GM12878 (cell line): ENCODE results near the gene RPA3. TPM values are rescaled to one million over a fixed set of nuclear protein-coding genes. Genes with fewer than 3 reads are reported as not detected.
A peak's percentile ranks its signal among the peaks of the same experiment; 100 is the strongest.

Experiments used
- ATAC-seq: fragments of 200-7000 bp; cut with Tn5 transposase; 3 replicates; pipeline ENCODE4 v1.9.1; 2020; ENCODE audit warnings: mild to moderate bottlenecking, moderate library complexity
- BruUV-seq: library from RNA; stranded (reverse); fragments of 400-500 nt; replicated peaks from 2 replicates; lab custom pipeline; 2021; lab: Mats Ljungman, UMichigan
- CTCF ChIA-PET: fragments of 300-600 bp; sonication (Branson Sonifier 250); formaldehyde crosslinking; extraction: SDS; loops from one replicate; lab custom pipeline; 2021; ENCODE audit warnings: inconsistent platforms; lab: Yijun Ruan, JAX
- POLR2A ChIA-PET: fragments of 350-600 bp; formaldehyde crosslinking; extraction: SDS; loops from one replicate; lab custom pipeline; 2021; ENCODE audit warnings: inconsistent platforms; lab: Charles Lee
- RAD21 ChIA-PET: fragments of 300-600 bp; sonication (Branson Sonifier 250); formaldehyde crosslinking; loops from one replicate; lab custom pipeline; 2023; ENCODE audit warnings: antibody characterized with exemption; ENCODE audit not compliant: unreplicated experiment; lab: Charles Lee
- SMC1A ChIA-PET: fragments of 300-600 bp; sonication (Branson Sonifier 250); formaldehyde crosslinking; loops from one replicate; lab custom pipeline; 2023; ENCODE audit not compliant: unreplicated experiment, uncharacterized antibody; lab: Charles Lee
- DNase-seq: peaks from one replicate; pipeline ENCODE4 v3.0.0-alpha.2; 2011; ENCODE audit warnings: low read depth, low spot score
- FAIRE-seq: peaks from 3 replicates; lab custom pipeline; 2011; peaks lifted over from hg19 to GRCh38; lab: Jason Lieb, UNC
- H2AFZ ChIP-seq: 2 replicates; pipeline ENCODE4 v1.6.0; 2011; ENCODE audit warnings: low read depth, low read length, control low read depth; ENCODE audit not compliant: control insufficient read depth
- H3K27ac ChIP-seq: 2 replicates; pipeline ENCODE4 v1.5.1; 2011; ENCODE audit warnings: control low read depth; ENCODE audit not compliant: control insufficient read depth, insufficient read depth
- H3K27me3 ChIP-seq, 2 experiments: replicated peaks in 1 of 2; 2 replicates each; pipeline versions ENCODE4 v1.6.0 to v1.6.1; 2011; ENCODE audit warnings: low read length in 1 of 2; ENCODE audit not compliant: control insufficient read depth in 2 of 2, insufficient read depth in 2 of 2
- H3K36me3 ChIP-seq, 2 experiments: 2 replicates each; pipeline ENCODE4 v1.5.1; 2011; ENCODE audit warnings: low read length in 1 of 2; ENCODE audit not compliant: control insufficient read depth in 2 of 2, insufficient read depth in 2 of 2
- H3K4me1 ChIP-seq: 2 replicates; pipeline ENCODE4 v1.6.1; 2011; ENCODE audit warnings: mild to moderate bottlenecking, low read length, moderate library complexity, mixed read lengths; ENCODE audit not compliant: control insufficient read depth, insufficient read depth
- H3K4me2 ChIP-seq: 2 replicates; pipeline ENCODE4 v1.6.0; 2011; ENCODE audit warnings: control low read depth; ENCODE audit not compliant: control insufficient read depth, insufficient read depth
- H3K4me3 ChIP-seq: fragments of 200-600 bp; sonication (generic); 2 replicates; pipeline ENCODE4 v1.5.1; 2016
- H3K79me2 ChIP-seq: 2 replicates; pipeline ENCODE4 v1.6.0; 2011; ENCODE audit warnings: low read length; ENCODE audit not compliant: control insufficient read depth, insufficient read depth
- H3K9ac ChIP-seq: 2 replicates; pipeline ENCODE4 v1.8.0; 2011; ENCODE audit warnings: low read length, control low read depth, mixed read lengths; ENCODE audit not compliant: control insufficient read depth, insufficient read depth
- H3K9me3 ChIP-seq: replicated peaks from 3 replicates; pipeline ENCODE4 v1.5.1; 2011; ENCODE audit warnings: mild to moderate bottlenecking, low read length; ENCODE audit not compliant: control insufficient read depth, insufficient read depth
- H4K20me1 ChIP-seq: 2 replicates; pipeline ENCODE4 v1.6.0; 2011; ENCODE audit not compliant: control insufficient read depth, insufficient read depth
- ATF7 ChIP-seq: fragments of 450-650 bp; IDR thresholded peaks from 2 replicates; pipeline ENCODE4 v1.6.1; 2016; ENCODE audit warnings: low read depth, mild to moderate bottlenecking
- CHD2 ChIP-seq: IDR thresholded peaks from 2 replicates; pipeline ENCODE4 v1.6.1; 2011; ENCODE audit warnings: low read depth, low read length, improper control_type of control experiment, borderline replicate concordance
- EP300 ChIP-seq, 2 experiments: fragments of 150-350 bp in 1 of 2; IDR thresholded peaks; 2 replicates each; pipeline ENCODE4 v1.6.1; 2011 to 2012; ENCODE audit warnings: low read depth in 2 of 2, low read length in 2 of 2, borderline replicate concordance in 1 of 2, improper control_type of control experiment in 1 of 2, inconsistent platforms in 1 of 2; ENCODE audit not compliant: control insufficient read depth in 1 of 2
- PAX8 ChIP-seq: fragments of 450-650 bp; IDR thresholded peaks from 2 replicates; pipeline ENCODE4 v1.6.1; 2017; ENCODE audit warnings: mild to moderate bottlenecking, moderate library complexity
- RUNX3 ChIP-seq: IDR thresholded peaks from 2 replicates; pipeline ENCODE4 v1.6.1; 2012; ENCODE audit warnings: low read length, inconsistent platforms
- SIX5 ChIP-seq: IDR thresholded peaks from 2 replicates; pipeline ENCODE4 v1.6.1; 2011; ENCODE audit warnings: mild to moderate bottlenecking, low read depth, low read length, moderate library complexity; ENCODE audit not compliant: severe bottlenecking
- WGBS: methylation state at CpG from one replicate; pipeline ENCODE4 v1.1.6; 2016; ENCODE audit warnings: low lambda C conversion rate; ENCODE audit not compliant: insufficient replicate concordance, insufficient coverage; ENCODE audit errors: missing lambda C conversion rate; 5-methylcytosine and 5-hydroxymethylcytosine counted together
- in situ Hi-C: fragments of 300-500 bp; cut with MboI; formaldehyde crosslinking; loops from 9 replicates; pipeline ENCODE4 v1.14.3; 2018; ENCODE audit warnings: mixed read lengths
- intact Hi-C: fragments of 100-400 bp; cut with micrococcal nuclease; formaldehyde crosslinking; loops from one replicate; pipeline ENCODE4 v1.14.2; 2022; ENCODE audit not compliant: unreplicated experiment
- polyA plus RNA-seq, 11 experiments: library from polyadenylated mRNA; depleted of rRNA in 4 of 11; unstranded in 6 of 11; stranded (reverse) in 5 of 11; fragments of >200 nt; fragmentation: Nextera tagmentation in 4 of 11; fragmentation: Illumina TruSeq in 1 of 11; extraction: Ambion mirVana in 4 of 11; extraction: Trizol in 1 of 11; gene quantifications; 1 replicate in 1 of 11; 2 replicates in 10 of 11; pipeline versions ENCODE4 v1.2.1 to v1.2.3, GENCODE V29; 2011 to 2016; ENCODE audit warnings: inconsistent platforms in 2 of 11, missing spikeins in 2 of 11, low read depth in 1 of 11
- total RNA-seq, 4 experiments: library from RNA; depleted of rRNA in 3 of 4; stranded (reverse); fragments of >200 nt in 3 of 4; fragmentation: Illumina TruSeq in 1 of 4; extraction: Trizol in 1 of 4; gene quantifications; 2 replicates each; pipeline versions ENCODE4 v1.2.1 to v1.2.3, GENCODE V29; 2013 to 2021
- TF ChIP-seq, protein P1 (sequence below): fragments of 450-650 bp; IDR thresholded peaks from 2 replicates; pipeline ENCODE4 v1.6.1; 2017; ENCODE audit warnings: low read depth, mild to moderate bottlenecking, moderate library complexity

The RPA3 gene
- total and polyA plus RNA-seq, 10 of the 15 experiments (the other 5 are each of a cell fraction or from before 2014, with no cell fraction given), result 60.2 to 343 (median 112) TPM

DNA sequence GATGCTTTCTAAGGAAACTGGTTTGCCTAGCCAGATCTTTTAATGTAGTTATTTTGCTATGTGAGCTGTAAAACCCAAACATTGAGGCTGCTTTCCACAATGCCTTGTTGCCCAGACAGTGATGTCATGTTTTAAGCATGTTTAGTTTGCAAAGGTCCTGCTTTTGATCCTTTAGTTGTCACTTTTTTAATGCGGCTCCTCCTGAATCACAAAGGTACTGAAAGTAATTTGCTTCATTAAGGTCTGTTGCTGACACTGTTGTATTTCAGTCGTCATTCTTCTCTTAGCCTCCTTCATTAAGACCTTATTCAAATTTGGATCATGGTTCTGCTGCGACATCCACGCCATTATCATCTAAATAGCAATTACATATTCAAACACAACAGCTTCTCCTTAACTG is 10.6 kb downstream of the RPA3 start:
- WGBS, result 97% methylated on average over 4 of the region's 4 CpGs
- DNase-seq, result no peak
- no peaks in the 10 kb centered on the region for H3K27me3 ChIP-seq
- H3K36me3 ChIP-seq, result no peaks in the 10 kb centered on the region
- H2AFZ ChIP-seq, result no peak overlapping the region
- TF ChIP-seq, protein P1, sequence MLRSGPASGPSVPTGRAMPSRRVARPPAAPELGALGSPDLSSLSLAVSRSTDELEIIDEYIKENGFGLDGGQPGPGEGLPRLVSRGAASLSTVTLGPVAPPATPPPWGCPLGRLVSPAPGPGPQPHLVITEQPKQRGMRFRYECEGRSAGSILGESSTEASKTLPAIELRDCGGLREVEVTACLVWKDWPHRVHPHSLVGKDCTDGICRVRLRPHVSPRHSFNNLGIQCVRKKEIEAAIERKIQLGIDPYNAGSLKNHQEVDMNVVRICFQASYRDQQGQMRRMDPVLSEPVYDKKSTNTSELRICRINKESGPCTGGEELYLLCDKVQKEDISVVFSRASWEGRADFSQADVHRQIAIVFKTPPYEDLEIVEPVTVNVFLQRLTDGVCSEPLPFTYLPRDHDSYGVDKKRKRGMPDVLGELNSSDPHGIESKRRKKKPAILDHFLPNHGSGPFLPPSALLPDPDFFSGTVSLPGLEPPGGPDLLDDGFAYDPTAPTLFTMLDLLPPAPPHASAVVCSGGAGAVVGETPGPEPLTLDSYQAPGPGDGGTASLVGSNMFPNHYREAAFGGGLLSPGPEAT, result no peak
- TF ChIP-seq PAX8, result no peak
- TF ChIP-seq SIX5, result no peak
- no peak for TF ChIP-seq RUNX3
- TF ChIP-seq EP300 (IDR thresholded peaks at IDR 0.05; ENCODE audit: borderline replicate concordance in 1 of 2, control insufficient read depth in 1 of 2, low read depth in 2 of 2, low read length in 2 of 2), result no peak
- no peak for TF ChIP-seq CHD2
- TF ChIP-seq ATF7, result peak; percentile 22; the same call in 1 of the 2 replicates
- no TSS peak for BruUV-seq
- no peak overlapping the region for H3K4me3 ChIP-seq
- no peaks in the 10 kb centered on the region for H3K79me2 ChIP-seq
- intact Hi-C loops (loop anchor here (2.0 kb wide), 1 partner anchor 111 kb away; no protein-coding TSS in a partner anchor), in situ Hi-C loops (no loop called here)
- no peak for ATAC-seq
- ChIA-PET SMC1A (interaction anchor here (0.7 to 5.6 kb wide), 13 partner anchors 8 to 439 kb away, joined by 3 to 49 read pairs (median 4); partner anchors contain the start of gene RPA3), POLR2A (interaction anchor here (0.7 to 1.3 kb wide), 2 partner anchors 11 to 31 kb away, joined by 3 to 4 read pairs; partner anchors contain the start of gene RPA3), CTCF (interaction anchor here (1.1 to 1.8 kb wide), 6 partner anchors 11 to 54 kb away, joined by 4 to 7 read pairs (median 5); partner anchors contain the start of gene RPA3), RAD21 (interaction anchor here (0.9 to 2.4 kb wide), 3 partner anchors 12 to 26 kb away, joined by 3 to 18 read pairs (median 6); partner anchors contain the start of gene RPA3)
- no peaks in the 10 kb centered on the region; the same call in 2 of the 3 replicates for H3K9me3 ChIP-seq
- H3K9ac ChIP-seq, result no peak overlapping the region
- no peak for FAIRE-seq
- no peaks in the 10 kb centered on the region for H4K20me1 ChIP-seq
- no peak overlapping the region for H3K27ac ChIP-seq
- peaks cover 15% of the 10 kb centered on the region; the same call in 1 of the 2 replicates for H3K4me1 ChIP-seq
- H3K4me2 ChIP-seq, result no peak overlapping the region
